ENCODE data around the gene GOLGA6L10. TPM values are rescaled to one million over a fixed set of nuclear protein-coding genes. Genes with fewer than 3 reads are reported as not detected.
"Not testable (repeated sequence)": the region's sequence is repeated elsewhere in the genome, so short reads cannot be mapped to it uniquely, and the experiment has no call there.

The GOLGA6L10 gene
- polyA plus RNA-seq (2011; rRNA removed) (0.74 and 0.84 TPM in 2 replicates), polyA plus RNA-seq (2017; fragmentation: RNase III; extraction: RNeasy Plus Mini Kit Qiagen cat#74134 plus additional on column Dnase treatment) (0.62 to 1.1 TPM (median 0.98 TPM) in 3 replicates), polyA minus RNA-seq (2011; rRNA and poly(A)+ RNA removed) (0.24 TPM in 1 of 2 replicates, not detected in the other)
- polyA plus RNA-seq (2012; cell fraction: cytosol; rRNA removed) = 0.41 and 0.93 TPM in 2 replicates
- polyA plus RNA-seq (2012; cell fraction: nucleus; rRNA removed) = 2.0 and 2.2 TPM in 2 replicates

GRCh38 chr15:82349375-82349774, at the start of gene GOLGA6L10:
Gene GOLGA6L10 (minus strand): TSS chr15:82349475. CDS start chr15:82349375, 100 bp downstream.
- WGBS (ENCODE audit: missing lambda C conversion rate) = 90% methylated on average over 2 of the region's 9 CpGs
- H3K9me3 ChIP-seq; H3K4me2 ChIP-seq; FAIRE-seq; ATAC-seq; H3K27ac ChIP-seq; POLR2A ChIA-PET; CTCF ChIA-PET; DNase-seq (ENCODE audit: low read depth in 1 of 2, low spot score in 1 of 2); H3K4me1 ChIP-seq; H3K4me3 ChIP-seq: not testable (repeated sequence)

GRCh38 chr15:82398785-82399184, 49.5 kb upstream of the GOLGA6L10 start:
- ChIA-PET POLR2A (no interaction called here), CTCF (no interaction called here)
- no peak overlapping the region for H3K27ac ChIP-seq
- FAIRE-seq (no peak), DNase-seq (ENCODE audit: low read depth in 1 of 2, low spot score in 1 of 2) (no peak), ATAC-seq (no peak)
- H3K4me3 ChIP-seq = no peak overlapping the region
- no peak overlapping the region for H3K4me2 ChIP-seq
- no peaks in the 10 kb centered on the region for H3K4me1 ChIP-seq
- H3K9me3 ChIP-seq = 0 out of 3 replicates have a peak, but pooled peaks cover 8% of the 10 kb centered on the region
- 100% methylated on average over 1 of the region's 1 CpG for WGBS (ENCODE audit: missing lambda C conversion rate)
- TF ChIP-seq E2F6 (IDR thresholded peaks at IDR 0.05; ENCODE audit: borderline replicate concordance, low read depth) = no peak
- TF ChIP-seq HMGXB4 (CRISPR knock-in tag; IDR thresholded peaks at IDR 0.05; ENCODE audit: borderline replicate concordance) = no peak
- no peak for TF ChIP-seq CEBPB (IDR thresholded peaks at IDR 0.05)

- 80% methylated on average over 3 of the region's 3 CpGs for WGBS (ENCODE audit: missing lambda C conversion rate)
- DNase-seq (ENCODE audit: low read depth in 1 of 2, low spot score in 1 of 2) = no peak
- no peak for TF ChIP-seq JUN (IDR thresholded peaks at IDR 0.05)
- no peak for TF ChIP-seq HOXB5 (CRISPR knock-in tag; IDR thresholded peaks at IDR 0.05)
- TF ChIP-seq TFCP2L1 (CRISPR knock-in tag; IDR thresholded peaks at IDR 0.05) = no peak
- TF ChIP-seq NR3C1 (IDR thresholded peaks at IDR 0.05) = no peak
- TF ChIP-seq CHD4 (IDR thresholded peaks at IDR 0.05; ENCODE audit: borderline replicate concordance) = no peak
- no peak overlapping the region for H3K4me3 ChIP-seq
- no peak for FAIRE-seq
- no peaks in the 10 kb centered on the region for H3K4me1 ChIP-seq
- ChIA-PET POLR2A (no interaction called here), CTCF (interaction anchor here (0.8 kb wide), 1 partner anchor 14 kb away, joined by 3 read pairs; no protein-coding TSS in a partner anchor)
- no peak for ATAC-seq
- 0 out of 3 replicates have a peak, but pooled peaks cover 8% of the 10 kb centered on the region for H3K9me3 ChIP-seq
- H3K4me2 ChIP-seq = no peak overlapping the region
- no peak overlapping the region for H3K27ac ChIP-seq
Observed at GRCh38 chr15:82397817-82398216, 48.5 kb upstream of the GOLGA6L10 start.

GRCh38 chr15:82395788-82396187, 46.5 kb upstream of the GOLGA6L10 start:
- H3K27ac ChIP-seq; H3K4me1 ChIP-seq; H3K4me2 ChIP-seq; FAIRE-seq; POLR2A ChIA-PET; DNase-seq (ENCODE audit: low read depth in 1 of 2, low spot score in 1 of 2); CTCF ChIA-PET; H3K9me3 ChIP-seq; ATAC-seq; H3K4me3 ChIP-seq: not testable (repeated sequence)
- WGBS (ENCODE audit: missing lambda C conversion rate) = 80% methylated on average over 1 of the region's 4 CpGs

GRCh38 chr15:82393671-82394070, 44.4 kb upstream of the GOLGA6L10 start:
- ATAC-seq (no peak), DNase-seq (ENCODE audit: low read depth in 1 of 2, low spot score in 1 of 2) (no peak), FAIRE-seq (no peak)
- H3K4me2 ChIP-seq = no peak overlapping the region
- CTCF ChIA-PET = no interaction called here
- H3K9me3 ChIP-seq = 0 out of 3 replicates have a peak, but pooled peaks cover 8% of the 10 kb centered on the region
- no peaks in the 10 kb centered on the region for H3K4me1 ChIP-seq
- no peak overlapping the region for H3K4me3 ChIP-seq
- no peak overlapping the region for H3K27ac ChIP-seq
- POLR2A ChIA-PET = no interaction called here
- 97% methylated on average over 4 of the region's 4 CpGs for WGBS (ENCODE audit: missing lambda C conversion rate)
- no peak for TF ChIP-seq ZFP36 (IDR thresholded peaks at IDR 0.05; ENCODE audit: borderline replicate concordance, partially characterized antibody)

GRCh38 chr15:82392077-82392476, 42.8 kb upstream of the GOLGA6L10 start:
- not testable (repeated sequence) for H3K27ac ChIP-seq; H3K4me3 ChIP-seq; H3K4me2 ChIP-seq; H3K9me3 ChIP-seq; DNase-seq (ENCODE audit: low read depth in 1 of 2, low spot score in 1 of 2); FAIRE-seq; H3K4me1 ChIP-seq; ATAC-seq
- ChIA-PET CTCF (interaction anchor here (0.6 kb wide), 1 partner anchor 9 kb away, joined by 3 read pairs; no protein-coding TSS in a partner anchor), POLR2A (interaction anchor here (0.6 kb wide), 1 partner anchor 1750 kb away, joined by 4 read pairs; no protein-coding TSS in a partner anchor)
- WGBS (ENCODE audit: missing lambda C conversion rate) = 95% methylated on average over 1 of the region's 1 CpG

GRCh38 chr15:82390152-82390551, 40.9 kb upstream of the GOLGA6L10 start:
- H3K4me1 ChIP-seq, ATAC-seq: not testable (repeated sequence)
- 85% methylated on average over 3 of the region's 3 CpGs for WGBS (ENCODE audit: missing lambda C conversion rate)

GRCh38 chr15:82387209-82387608, 37.9 kb upstream of the GOLGA6L10 start:
- H3K27ac ChIP-seq; FAIRE-seq; H3K4me3 ChIP-seq; CTCF ChIA-PET; POLR2A ChIA-PET; H3K9me3 ChIP-seq; H3K4me2 ChIP-seq; ATAC-seq; DNase-seq (ENCODE audit: low read depth in 1 of 2, low spot score in 1 of 2); H3K4me1 ChIP-seq: not testable (repeated sequence)

More at GRCh38 chr15:82390152-82390551, 40.9 kb upstream of the GOLGA6L10 start:
- H3K27ac ChIP-seq; FAIRE-seq; POLR2A ChIA-PET; H3K4me2 ChIP-seq; H3K9me3 ChIP-seq; CTCF ChIA-PET; DNase-seq (ENCODE audit: low read depth in 1 of 2, low spot score in 1 of 2); H3K4me3 ChIP-seq: not testable (repeated sequence)

GRCh38 chr15:82381330-82381955, 32.2 kb upstream of the GOLGA6L10 start:
- 72% methylated on average over 11 of the region's 11 CpGs for WGBS (ENCODE audit: missing lambda C conversion rate)
- CTCF ChIA-PET; ATAC-seq; POLR2A ChIA-PET; FAIRE-seq; H3K4me3 ChIP-seq; H3K4me1 ChIP-seq; DNase-seq (ENCODE audit: low read depth in 1 of 2, low spot score in 1 of 2); H3K27ac ChIP-seq; H3K9me3 ChIP-seq; H3K4me2 ChIP-seq: not testable (repeated sequence)
